Measurements from ENCODE around the gene TMCC1.

GRCh38 chr3:129917423-129918007 lies 24.0 kb upstream of the TMCC1 start:
- no peak for TF ChIP-seq CTCF (IDR thresholded peaks at IDR 0.05)
- no peak for TF ChIP-seq ZFX (IDR thresholded peaks at IDR 0.05; ENCODE audit: borderline replicate concordance)

All from 22Rv1 (cell line).